Sigmoid colon (tissue), 4 donors: ENCODE measurements around the gene ZNF799.

Experiments used
- CTCF ChIP-seq, 4 experiments: fragments of 450-650 bp in 3 of 4; fragments of 200-600 bp in 1 of 4; IDR thresholded peaks; one replicate each; pipeline ENCODE4 v1.5.1; 2016 to 2019; ENCODE audit warnings: antibody characterized with exemption in 4 of 4, mild to moderate bottlenecking in 3 of 4, moderate library complexity in 2 of 4
- EP300 ChIP-seq, 4 donors: sonication (generic); formaldehyde crosslinking; IDR thresholded peaks; one replicate each; pipeline ENCODE4 v1.6.1; 2017; ENCODE audit warnings: antibody characterized with exemption in 4 of 4
- POLR2A ChIP-seq, 2 donors: fragments of 450-650 bp; IDR thresholded peaks; one replicate each; pipeline ENCODE4 v1.6.1; 2016; ENCODE audit warnings: antibody characterized with exemption in 2 of 2, mild to moderate bottlenecking in 2 of 2, moderate library complexity in 2 of 2
- POLR2AphosphoS5 ChIP-seq, 4 donors: sonication (generic); formaldehyde crosslinking; IDR thresholded peaks; one replicate each; pipeline ENCODE4 v1.6.1; 2017; ENCODE audit warnings: antibody characterized with exemption in 4 of 4

GRCh38 chr19:12450844-12451243, 49.8 kb upstream of the ZNF799 start:
- no peak for TF ChIP-seq CTCF (IDR thresholded peaks at IDR 0.05)
- TF ChIP-seq EP300 (IDR thresholded peaks at IDR 0.05) = no peak
- no peak for TF ChIP-seq POLR2A (IDR thresholded peaks at IDR 0.05)
- TF ChIP-seq POLR2AphosphoS5 (IDR thresholded peaks at IDR 0.05) = no peak
